Spleen (tissue), 7 donors: ENCODE measurements around the gene FREM2.

Experiments
- CTCF ChIP-seq, 11 experiments: fragments of 200-600 bp in 7 of 11; fragments of 450-650 bp in 4 of 11; sonication (generic) in 4 of 11; IDR thresholded peaks in 8 of 11; conservative IDR thresholded peaks in 3 of 11; 1 replicate in 7 of 11; 2 replicates in 4 of 11; pipeline versions ENCODE4 v1.4.0 to v1.8.0; 2016 to 2021; ENCODE audit warnings: antibody characterized with exemption in 11 of 11, inconsistent platforms in 4 of 11, mild to moderate bottlenecking in 1 of 11
- POLR2AphosphoS5 ChIP-seq, 3 donors: sonication (generic); formaldehyde crosslinking; IDR thresholded peaks; one replicate each; pipeline ENCODE4 v1.5.1; 2017; ENCODE audit warnings: antibody characterized with exemption in 3 of 3
- donor health status: DM: no; HTN: no; CAD: no; lungs with moderate emphysema.
- donor health status: DM: no; HTN: no; CAD: no.
- donor health status: DM: no; HTN: no; CAD: no.

GRCh38 chr13:38693641-38694040, 6.8 kb downstream of the FREM2 start:
- TF ChIP-seq CTCF (IDR thresholded peaks at IDR 0.05 in 8 of 11, conservative IDR thresholded peaks at IDR 0.05 in 3 of 11) (no peak), POLR2AphosphoS5 (IDR thresholded peaks at IDR 0.05) (no peak)
